OCI-LY3 (cell line): ENCODE data around the gene CYP2E1.

ENCODE experiments used
- H2AFZ ChIP-seq: fragments of 200-600, 300-600 bp; shearing (Covaris generic); 2 replicates; pipeline ENCODE4 v1.6.0; 2014; ENCODE audit warnings: antibody characterized with exemption, low read depth, low read length
- H3K27ac ChIP-seq: fragments of 200-600, 300-600 bp; sonication (generic); 2 replicates; pipeline ENCODE4 v1.5.1; 2014; ENCODE audit warnings: mild to moderate bottlenecking, low read length, moderate library complexity, mixed read lengths
- H3K27me3 ChIP-seq: fragments of 200-600, 300-600 bp; sonication (generic); 2 replicates; pipeline ENCODE4 v1.6.1; 2014; ENCODE audit warnings: low read depth, low read length, mixed read lengths
- H3K36me3 ChIP-seq: fragments of 200-600, 300-600 bp; sonication (generic); replicated peaks from 2 replicates; pipeline ENCODE3; 2014; ENCODE audit warnings: low read depth, low read length, mixed read lengths
- H3K4me1 ChIP-seq: fragments of 300-600, 200-600 bp; sonication (generic); 2 replicates; pipeline ENCODE4 v1.6.1; 2014; ENCODE audit warnings: low read length, mixed read lengths
- H3K4me2 ChIP-seq: fragments of 200-600, 300-600 bp; sonication (generic); 2 replicates; pipeline ENCODE4 v1.6.1; 2014; ENCODE audit warnings: low read length, mixed read lengths
- H3K4me3 ChIP-seq: fragments of 300-600, 200-600 bp; sonication (generic); 2 replicates; pipeline ENCODE4 v1.5.1; 2014; ENCODE audit warnings: antibody characterized with exemption, mild to moderate bottlenecking, low read length, moderate library complexity
- H3K79me2 ChIP-seq: fragments of 300-600, 200-600 bp; shearing (Covaris generic); 2 replicates; pipeline ENCODE4 v1.6.1; 2014; ENCODE audit warnings: mild to moderate bottlenecking, low read length, mixed read lengths
- H3K9ac ChIP-seq: fragments of 300-600, 200-600 bp; shearing (Covaris generic); 2 replicates; pipeline ENCODE4 v1.6.0; 2014; ENCODE audit warnings: mild to moderate bottlenecking, low read length, moderate library complexity
- H3K9me3 ChIP-seq: fragments of 200-600, 300-600 bp; shearing (Covaris generic); 2 replicates; pipeline ENCODE4 v1.6.1; 2014; ENCODE audit warnings: low read length, mixed read lengths; ENCODE audit not compliant: insufficient read depth
- H4K20me1 ChIP-seq: fragments of 200-600, 300-600 bp; sonication (generic); 2 replicates; pipeline ENCODE4 v1.6.1; 2016; ENCODE audit warnings: low read length, mixed read lengths; ENCODE audit not compliant: insufficient read depth
- CTCF ChIP-seq: fragments of 200-600, 300-600 bp; sonication (generic); IDR thresholded peaks from 2 replicates; pipeline ENCODE4 v1.5.1; 2014; ENCODE audit warnings: antibody characterized with exemption, low read length, low read depth
- EZH2phosphoT487 ChIP-seq: fragments of 200-600 bp; shearing (Covaris generic); IDR thresholded peaks from 2 replicates; pipeline ENCODE4 v1.6.1; 2018; ENCODE audit warnings: antibody characterized with exemption, mixed run types, low read depth

The CYP2E1 gene

GRCh38 chr10:133554600-133554999, 27.4 kb downstream of the CYP2E1 start:
- Histone ChIP-seq H3K4me3 (no peak overlapping the region), H3K9me3 (no peaks in the 10 kb centered on the region), H3K27ac (no peak overlapping the region), H3K27me3 (0 out of 2 replicates have a peak, but pooled peaks cover 5% of the 10 kb centered on the region), H3K4me1 (no peaks in the 10 kb centered on the region), H2AFZ (no peak overlapping the region), H4K20me1 (no peaks in the 10 kb centered on the region), H3K79me2 (no peaks in the 10 kb centered on the region), H3K9ac (no peak overlapping the region), H3K36me3 (no peaks in the 10 kb centered on the region), H3K4me2 (no peak overlapping the region)
- TF ChIP-seq EZH2phosphoT487 = no peak

GRCh38 chr10:133555521-133555920, 28.4 kb downstream of the CYP2E1 start:
- no peak for TF ChIP-seq EZH2phosphoT487
- TF ChIP-seq CTCF = no peak
- Histone ChIP-seq H3K27ac (no peak overlapping the region), H4K20me1 (no peaks in the 10 kb centered on the region), H3K36me3 (no peaks in the 10 kb centered on the region), H3K4me1 (no peaks in the 10 kb centered on the region), H3K9ac (no peak overlapping the region), H3K79me2 (no peaks in the 10 kb centered on the region), H3K4me2 (no peak overlapping the region), H3K9me3 (no peaks in the 10 kb centered on the region), H3K27me3 (0 out of 2 replicates have a peak, but pooled peaks cover 5% of the 10 kb centered on the region), H2AFZ (no peak overlapping the region), H3K4me3 (no peak overlapping the region)

GRCh38 chr10:133557381-133557780, 30.2 kb downstream of the CYP2E1 start:
- H4K20me1 ChIP-seq = no peaks in the 10 kb centered on the region
- TF ChIP-seq CTCF (no peak), EZH2phosphoT487 (no peak)
- H3K4me2 ChIP-seq = no peak overlapping the region
- H3K36me3 ChIP-seq = no peaks in the 10 kb centered on the region
- H3K4me3 ChIP-seq = no peak overlapping the region
- no peaks in the 10 kb centered on the region for H3K4me1 ChIP-seq
- no peak overlapping the region for H3K27ac ChIP-seq
- no peak overlapping the region for H3K9ac ChIP-seq
- no peaks in the 10 kb centered on the region for H3K79me2 ChIP-seq
- H2AFZ ChIP-seq = no peak overlapping the region
- 0 out of 2 replicates have a peak, but pooled peaks cover 5% of the 10 kb centered on the region for H3K27me3 ChIP-seq
- H3K9me3 ChIP-seq = no peaks in the 10 kb centered on the region

- H3K27me3 ChIP-seq = 0 out of 2 replicates have a peak, but pooled peaks cover 3% of the 10 kb centered on the region
- no peaks in the 10 kb centered on the region for H3K79me2 ChIP-seq
- H3K27ac ChIP-seq = no peak overlapping the region
- H3K4me1 ChIP-seq = no peaks in the 10 kb centered on the region
- H3K36me3 ChIP-seq = no peaks in the 10 kb centered on the region
- H3K9me3 ChIP-seq = no peaks in the 10 kb centered on the region
- no peak overlapping the region for H3K4me3 ChIP-seq
- TF ChIP-seq EZH2phosphoT487 (no peak), CTCF (no peak)
- no peak overlapping the region for H3K4me2 ChIP-seq
- no peak overlapping the region for H3K9ac ChIP-seq
- no peaks in the 10 kb centered on the region for H4K20me1 ChIP-seq
- no peak overlapping the region for H2AFZ ChIP-seq
Measured at GRCh38 chr10:133559216-133559615, 32.1 kb downstream of the CYP2E1 start.
